ENCODE data around the gene TMC8. TPM values are rescaled to one million over a fixed set of nuclear protein-coding genes. Genes with fewer than 3 reads are reported as not detected.

Gene TMC8
- polyA plus RNA-seq, 2 of the 4 experiments (the other 2 are of a cell fraction) = 0.14 to 0.26 TPM

DNA sequence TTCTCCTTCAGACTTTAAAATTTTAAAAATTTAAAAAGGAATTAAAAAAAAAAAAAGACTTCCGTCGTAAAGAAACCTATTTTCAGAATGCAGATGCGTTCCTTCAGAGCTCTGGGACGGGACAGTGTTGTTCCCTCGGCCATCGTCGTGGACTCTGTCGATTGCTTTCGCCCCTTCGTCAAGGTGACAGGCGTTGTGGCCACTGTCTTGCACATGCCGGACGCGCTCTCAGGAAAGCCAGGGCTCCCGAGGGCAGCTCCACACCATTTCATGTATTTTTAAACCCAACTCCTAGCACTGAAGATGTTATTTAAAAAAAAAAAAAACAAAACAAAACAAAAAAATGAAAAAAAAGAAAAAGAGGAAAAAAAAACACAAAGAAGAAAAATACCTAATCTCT, 24.4 kb upstream of the TMC8 start:
- no peak for FAIRE-seq
- Histone ChIP-seq H3K9me3 (0 out of 3 replicates have a peak, but pooled peaks cover 2% of the 10 kb centered on the region), H3K4me3 (no peak overlapping the region), H3K4me2 (no peak overlapping the region), H3K27ac (no peak overlapping the region), H3K4me1 (no peaks in the 10 kb centered on the region)
- CTCF ChIA-PET = interaction anchor here (0.7 to 12.7 kb wide), 7 partner anchors 9 to 164 kb away, joined by 3 to 185 read pairs (median 6); no protein-coding TSS in a partner anchor
- TF ChIP-seq CBX8 (IDR thresholded peaks at IDR 0.05) = no peak
- TF ChIP-seq, protein P1, sequence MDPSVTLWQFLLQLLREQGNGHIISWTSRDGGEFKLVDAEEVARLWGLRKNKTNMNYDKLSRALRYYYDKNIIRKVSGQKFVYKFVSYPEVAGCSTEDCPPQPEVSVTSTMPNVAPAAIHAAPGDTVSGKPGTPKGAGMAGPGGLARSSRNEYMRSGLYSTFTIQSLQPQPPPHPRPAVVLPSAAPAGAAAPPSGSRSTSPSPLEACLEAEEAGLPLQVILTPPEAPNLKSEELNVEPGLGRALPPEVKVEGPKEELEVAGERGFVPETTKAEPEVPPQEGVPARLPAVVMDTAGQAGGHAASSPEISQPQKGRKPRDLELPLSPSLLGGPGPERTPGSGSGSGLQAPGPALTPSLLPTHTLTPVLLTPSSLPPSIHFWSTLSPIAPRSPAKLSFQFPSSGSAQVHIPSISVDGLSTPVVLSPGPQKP (IDR thresholded peaks at IDR 0.05; ENCODE audit: low read depth, low read length) = no peak
- DNase-seq (ENCODE audit: low read depth in 1 of 2, low spot score in 1 of 2) = no peak
- no peak for ATAC-seq
- POLR2A ChIA-PET = no interaction called here
- WGBS (ENCODE audit: missing lambda C conversion rate) = 91% methylated on average over 15 of the region's 15 CpGs

DNA sequence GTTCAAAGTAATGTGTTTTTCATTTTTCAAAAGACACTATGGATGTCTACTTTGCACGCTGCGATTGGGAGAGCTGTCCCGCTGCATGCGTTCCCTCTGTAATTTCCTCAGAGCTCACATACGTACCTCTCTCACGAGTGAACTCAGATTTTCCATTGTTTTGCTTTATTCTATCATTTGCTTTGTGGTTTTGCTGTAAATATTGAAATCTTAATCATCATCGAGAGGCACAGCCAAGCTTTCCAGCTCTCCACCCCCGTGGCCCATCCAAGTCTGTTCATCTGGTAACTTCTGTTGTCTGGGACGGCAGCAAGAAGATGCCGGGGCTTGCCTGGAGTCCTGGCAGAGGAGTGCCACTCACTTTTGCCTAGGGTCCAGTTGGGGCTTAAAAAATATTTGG, 23.1 kb upstream of the TMC8 start:
- Histone ChIP-seq H3K4me3 (no peak overlapping the region), H3K4me2 (no peak overlapping the region), H3K4me1 (no peaks in the 10 kb centered on the region), H3K27ac (no peak overlapping the region), H3K9me3 (no peaks in the 10 kb centered on the region)
- ChIA-PET POLR2A (no interaction called here), CTCF (interaction anchor here (2.3 to 12.7 kb wide), 5 partner anchors 11 to 141 kb away, joined by 12 to 185 read pairs (median 99); no protein-coding TSS in a partner anchor)
- no peak for DNase-seq (ENCODE audit: low read depth in 1 of 2, low spot score in 1 of 2)
- TF ChIP-seq HEYL (CRISPR knock-in tag; IDR thresholded peaks at IDR 0.05) (no peak), HDAC2 (IDR thresholded peaks at IDR 0.05) (no peak), JUNB (IDR thresholded peaks at IDR 0.05) (no peak), CBX8 (IDR thresholded peaks at IDR 0.05) (no peak), SREBF2 (IDR thresholded peaks at IDR 0.05) (no peak), NFE2L2 (conservative IDR thresholded peaks at IDR 0.05; ENCODE audit: low read length) (no peak), TFCP2L1 (CRISPR knock-in tag; IDR thresholded peaks at IDR 0.05) (no peak), NPAS2 (CRISPR knock-in tag; IDR thresholded peaks at IDR 0.05; ENCODE audit: borderline replicate concordance) (no peak), CHD4 (IDR thresholded peaks at IDR 0.05; ENCODE audit: borderline replicate concordance) (no peak), MAZ (IDR thresholded peaks at IDR 0.05; ENCODE audit: borderline replicate concordance, low read depth, low read length) (no peak), ZNF302 (CRISPR knock-in tag; IDR thresholded peaks at IDR 0.05) (no peak), RNF2 (IDR thresholded peaks at IDR 0.05; ENCODE audit: borderline replicate concordance, low read depth) (no peak), KDM1A (IDR thresholded peaks at IDR 0.05; ENCODE audit: low read depth) (no peak), GATA3 (IDR thresholded peaks at IDR 0.05; ENCODE audit: borderline replicate concordance) (no peak), HOXB13 (CRISPR knock-in tag; IDR thresholded peaks at IDR 0.05; ENCODE audit: low read depth) (no peak)
- TF ChIP-seq, protein P2, sequence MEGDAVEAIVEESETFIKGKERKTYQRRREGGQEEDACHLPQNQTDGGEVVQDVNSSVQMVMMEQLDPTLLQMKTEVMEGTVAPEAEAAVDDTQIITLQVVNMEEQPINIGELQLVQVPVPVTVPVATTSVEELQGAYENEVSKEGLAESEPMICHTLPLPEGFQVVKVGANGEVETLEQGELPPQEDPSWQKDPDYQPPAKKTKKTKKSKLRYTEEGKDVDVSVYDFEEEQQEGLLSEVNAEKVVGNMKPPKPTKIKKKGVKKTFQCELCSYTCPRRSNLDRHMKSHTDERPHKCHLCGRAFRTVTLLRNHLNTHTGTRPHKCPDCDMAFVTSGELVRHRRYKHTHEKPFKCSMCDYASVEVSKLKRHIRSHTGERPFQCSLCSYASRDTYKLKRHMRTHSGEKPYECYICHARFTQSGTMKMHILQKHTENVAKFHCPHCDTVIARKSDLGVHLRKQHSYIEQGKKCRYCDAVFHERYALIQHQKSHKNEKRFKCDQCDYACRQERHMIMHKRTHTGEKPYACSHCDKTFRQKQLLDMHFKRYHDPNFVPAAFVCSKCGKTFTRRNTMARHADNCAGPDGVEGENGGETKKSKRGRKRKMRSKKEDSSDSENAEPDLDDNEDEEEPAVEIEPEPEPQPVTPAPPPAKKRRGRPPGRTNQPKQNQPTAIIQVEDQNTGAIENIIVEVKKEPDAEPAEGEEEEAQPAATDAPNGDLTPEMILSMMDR (IDR thresholded peaks at IDR 0.05) = no peak
- TF ChIP-seq, protein P1 (IDR thresholded peaks at IDR 0.05; ENCODE audit: low read depth, low read length) = no peak
- FAIRE-seq = no peak
- no peak for ATAC-seq
- WGBS (ENCODE audit: missing lambda C conversion rate) = 76% methylated on average over 10 of the region's 10 CpGs

DNA sequence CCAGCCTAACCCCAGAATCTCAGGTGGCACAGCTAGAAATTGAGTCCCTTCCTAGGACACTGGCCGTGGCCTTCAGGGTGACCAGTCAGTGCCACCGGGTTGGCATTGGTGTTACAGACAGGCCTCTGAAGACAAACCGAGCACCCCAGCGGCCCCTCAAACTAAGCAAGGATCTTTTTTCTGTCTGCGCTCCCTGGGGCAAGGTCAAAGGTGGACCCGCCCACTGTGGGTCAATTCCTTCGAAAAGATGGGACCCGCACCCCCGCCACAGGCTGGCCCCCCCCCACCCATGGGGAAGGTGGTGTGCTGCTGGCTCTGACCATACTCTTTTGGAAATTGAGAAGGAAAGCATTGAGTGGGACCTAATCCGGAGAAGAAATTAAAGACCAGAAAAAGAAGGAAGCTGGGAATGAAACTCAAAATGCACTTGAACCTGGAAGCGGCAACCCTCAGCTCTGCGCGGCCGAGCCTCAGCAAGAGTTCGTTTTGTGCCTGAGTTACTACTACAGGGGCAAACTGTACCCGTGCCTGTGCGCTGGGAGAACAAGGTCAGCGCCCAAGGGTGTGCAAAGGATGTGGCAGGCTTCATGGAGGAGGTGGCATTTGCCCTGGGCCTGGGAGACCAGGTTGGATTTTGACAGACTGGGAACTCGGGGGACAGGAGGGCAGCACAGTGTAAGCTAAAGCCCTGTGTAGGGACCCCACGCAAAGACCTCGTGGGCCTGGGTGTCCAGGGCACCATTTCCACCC, 22.4 kb upstream of the TMC8 start:
- WGBS (ENCODE audit: missing lambda C conversion rate) = 87% methylated on average over 21 of the region's 21 CpGs
- DNase-seq (ENCODE audit: low read depth in 1 of 2, low spot score in 1 of 2) (no peak), FAIRE-seq (no peak), ATAC-seq (no peak)
- no peak overlapping the region for H3K4me2 ChIP-seq
- POLR2A ChIA-PET = no interaction called here
- H3K27ac ChIP-seq = no peak overlapping the region
- TF ChIP-seq JUNB (IDR thresholded peaks at IDR 0.05) = no peak
- TF ChIP-seq ZFP36 (IDR thresholded peaks at IDR 0.05; ENCODE audit: borderline replicate concordance, partially characterized antibody) = peak; percentile 39
- CTCF ChIA-PET = interaction anchor here (0.6 to 12.7 kb wide), 8 partner anchors 12 to 141 kb away, joined by 3 to 199 read pairs (median 56); partner anchors contain the start of gene TMC8
- no peaks in the 10 kb centered on the region for H3K9me3 ChIP-seq
- no peaks in the 10 kb centered on the region for H3K4me1 ChIP-seq
- H3K4me3 ChIP-seq = no peak overlapping the region
